Coronary artery (tissue), 2 donors: ENCODE results near the gene PPP3CA.

ENCODE experiments used
- DNase-seq: peaks from one replicate; pipeline ENCODE4 v3.0.0-alpha.2; 2017; ENCODE audit warnings: low spot score
- H3K27ac ChIP-seq, 2 donors: fragments of 200-600 bp; sonication (generic); one replicate each; pipeline ENCODE4 v1.5.1; 2016 to 2019
- H3K4me3 ChIP-seq: fragments of 200-600 bp; sonication (generic); 2 replicates; pipeline ENCODE4 v1.5.1; 2016; ENCODE audit warnings: mild to moderate bottlenecking, moderate library complexity
- TF ChIP-seq, protein P1 (sequence below): fragments of 200-600 bp; sonication (generic); IDR thresholded peaks from one replicate; pipeline ENCODE4 v1.5.1; 2019; ENCODE audit warnings: antibody characterized with exemption

Gene PPP3CA

DNA sequence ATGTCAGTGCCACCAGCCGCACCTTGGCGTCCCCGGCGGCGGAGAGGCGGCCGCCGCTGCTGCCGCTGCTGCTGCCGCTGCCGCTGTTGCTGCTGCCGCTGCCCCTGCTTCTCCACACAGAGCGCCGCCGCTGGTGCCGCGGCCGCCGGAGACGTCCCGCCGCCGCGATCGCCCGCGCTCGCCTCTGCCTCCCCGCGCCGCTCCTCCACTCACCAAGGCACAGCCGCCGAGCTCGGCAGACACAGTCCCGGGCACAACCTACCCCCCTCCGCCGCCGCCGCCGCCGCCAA lies at the start of gene PPP3CA:
Gene PPP3CA, minus strand, starts transcription at position 260 of the 290 bp plus-strand sequence.
- Histone ChIP-seq H3K27ac (peak within 1 kb of the TSS; percentile 83 to 99), H3K4me3 (peak within 1 kb of the TSS; percentile 98)
- TF ChIP-seq, protein P1, sequence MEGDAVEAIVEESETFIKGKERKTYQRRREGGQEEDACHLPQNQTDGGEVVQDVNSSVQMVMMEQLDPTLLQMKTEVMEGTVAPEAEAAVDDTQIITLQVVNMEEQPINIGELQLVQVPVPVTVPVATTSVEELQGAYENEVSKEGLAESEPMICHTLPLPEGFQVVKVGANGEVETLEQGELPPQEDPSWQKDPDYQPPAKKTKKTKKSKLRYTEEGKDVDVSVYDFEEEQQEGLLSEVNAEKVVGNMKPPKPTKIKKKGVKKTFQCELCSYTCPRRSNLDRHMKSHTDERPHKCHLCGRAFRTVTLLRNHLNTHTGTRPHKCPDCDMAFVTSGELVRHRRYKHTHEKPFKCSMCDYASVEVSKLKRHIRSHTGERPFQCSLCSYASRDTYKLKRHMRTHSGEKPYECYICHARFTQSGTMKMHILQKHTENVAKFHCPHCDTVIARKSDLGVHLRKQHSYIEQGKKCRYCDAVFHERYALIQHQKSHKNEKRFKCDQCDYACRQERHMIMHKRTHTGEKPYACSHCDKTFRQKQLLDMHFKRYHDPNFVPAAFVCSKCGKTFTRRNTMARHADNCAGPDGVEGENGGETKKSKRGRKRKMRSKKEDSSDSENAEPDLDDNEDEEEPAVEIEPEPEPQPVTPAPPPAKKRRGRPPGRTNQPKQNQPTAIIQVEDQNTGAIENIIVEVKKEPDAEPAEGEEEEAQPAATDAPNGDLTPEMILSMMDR, result no peak
- no peak for DNase-seq

DNA sequence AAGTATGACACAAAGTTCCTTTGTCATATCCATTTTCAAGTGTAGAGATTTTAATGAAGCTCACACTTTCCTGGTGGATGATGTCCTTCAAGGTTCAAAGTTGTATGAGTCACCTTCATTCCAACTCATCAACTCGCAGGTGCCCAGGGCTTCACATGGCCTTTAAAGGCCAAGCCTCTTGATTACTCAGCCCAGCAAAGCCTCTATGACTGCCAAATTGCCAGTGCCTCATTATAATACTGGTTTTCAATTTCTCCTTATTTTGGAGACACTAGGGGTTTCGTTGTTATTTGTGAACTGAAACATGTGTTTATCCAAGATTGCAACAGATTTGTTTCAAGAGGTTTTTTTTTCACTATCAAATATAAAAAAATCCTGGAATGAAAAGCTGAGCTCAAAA lies 45.9 kb upstream of the PPP3CA start:
- DNase-seq, result no peak
- Histone ChIP-seq H3K4me3 (no peak overlapping the region), H3K27ac (no peak overlapping the region)
- TF ChIP-seq, protein P1, result no peak

DNA sequence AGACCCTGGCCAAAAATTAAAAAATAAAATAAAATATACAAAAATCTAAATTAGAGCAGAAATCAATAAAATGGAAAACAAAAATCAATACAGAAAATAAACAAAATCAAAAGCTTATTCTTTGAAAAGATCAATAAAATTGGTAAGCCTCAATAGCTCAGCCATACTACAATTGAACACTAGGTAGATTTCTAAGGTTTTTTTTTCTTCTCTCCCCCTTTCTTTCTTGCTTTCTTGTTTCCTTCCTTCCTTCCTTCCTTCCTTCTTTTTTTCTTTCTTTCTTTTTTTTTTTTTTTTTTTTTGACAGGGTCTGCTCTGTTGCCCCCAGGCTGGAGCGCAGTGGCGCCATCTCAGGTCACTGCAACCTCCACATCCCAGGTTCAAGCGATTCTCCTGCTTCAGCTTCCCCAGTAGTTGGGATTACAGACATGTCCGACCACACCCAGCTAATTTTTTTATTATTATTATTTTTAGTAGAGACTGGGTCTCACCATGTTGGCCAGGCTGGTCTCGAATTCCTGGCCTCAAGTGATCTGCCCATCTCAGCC lies 23.4 kb upstream of the PPP3CA start:
- Histone ChIP-seq H3K27ac (no peak overlapping the region), H3K4me3 (no peak overlapping the region)
- TF ChIP-seq, protein P1, result no peak
- DNase-seq, result no peak

DNA sequence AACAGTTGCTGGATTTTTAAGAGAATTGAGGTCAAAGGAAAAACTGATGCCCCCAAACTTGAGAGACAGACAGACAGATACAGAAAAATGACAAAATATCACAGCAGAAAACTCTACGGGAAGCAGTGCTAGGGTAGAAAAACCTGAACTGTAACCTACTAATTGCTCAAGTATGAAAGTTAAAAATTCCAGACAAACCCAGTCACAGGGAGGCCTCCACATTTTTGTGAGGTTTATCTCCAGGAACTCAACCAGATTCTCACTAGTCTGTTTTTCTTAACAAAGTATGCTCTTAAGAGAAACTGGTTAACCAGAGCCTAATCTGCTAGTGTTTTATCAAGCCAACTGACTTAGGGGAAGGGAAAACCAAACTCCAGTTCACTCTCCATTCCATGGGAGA lies 19.9 kb upstream of the PPP3CA start:
- Histone ChIP-seq H3K27ac (no peak overlapping the region), H3K4me3 (no peak overlapping the region)
- TF ChIP-seq, protein P1, result no peak
- no peak for DNase-seq

DNA sequence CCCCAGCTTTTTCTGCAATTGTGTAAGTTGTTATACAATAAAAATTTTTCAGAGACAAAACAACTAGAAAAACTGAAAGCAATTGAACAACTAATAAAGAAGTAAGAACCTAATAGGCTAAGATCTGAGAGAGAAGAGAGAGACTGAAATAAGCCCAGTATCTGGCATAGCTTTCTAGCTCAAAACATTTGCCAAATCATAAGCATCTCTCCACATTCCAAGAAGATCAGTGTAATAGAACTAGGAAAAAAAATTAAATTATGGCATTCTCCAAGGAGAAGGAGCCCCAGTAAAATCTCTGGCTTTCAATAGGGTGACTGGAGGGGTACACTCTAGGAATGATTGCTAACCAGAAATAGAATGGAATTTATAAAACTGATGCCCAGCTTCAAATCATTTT lies 19.0 kb upstream of the PPP3CA start:
- Histone ChIP-seq H3K27ac (no peak overlapping the region), H3K4me3 (no peak overlapping the region)
- TF ChIP-seq, protein P1, result no peak
- no peak for DNase-seq

DNA sequence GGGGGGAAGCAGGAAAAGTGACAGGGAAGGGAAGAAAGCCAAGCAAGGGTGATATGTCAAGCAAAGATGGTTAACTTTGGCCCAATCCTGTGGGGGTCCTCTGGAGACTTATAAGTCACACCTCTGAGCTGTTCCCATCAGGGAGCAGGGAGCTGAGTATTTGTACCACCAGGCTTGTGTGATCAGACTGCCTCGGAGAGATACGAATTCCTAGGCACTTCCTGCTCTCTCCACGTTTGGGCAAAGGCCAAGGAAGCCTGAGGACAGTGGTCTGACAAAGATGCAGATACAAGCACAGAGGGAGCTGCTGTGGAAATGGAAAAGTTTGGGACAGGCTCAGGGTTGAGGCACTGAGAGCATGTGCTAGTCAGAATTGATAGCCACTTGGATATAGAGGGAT lies 10.4 kb upstream of the PPP3CA start:
- TF ChIP-seq, protein P1, result no peak
- H3K27ac ChIP-seq, result no peak overlapping the region
- no peak for DNase-seq
- H3K4me3 ChIP-seq, result no peak overlapping the region

DNA sequence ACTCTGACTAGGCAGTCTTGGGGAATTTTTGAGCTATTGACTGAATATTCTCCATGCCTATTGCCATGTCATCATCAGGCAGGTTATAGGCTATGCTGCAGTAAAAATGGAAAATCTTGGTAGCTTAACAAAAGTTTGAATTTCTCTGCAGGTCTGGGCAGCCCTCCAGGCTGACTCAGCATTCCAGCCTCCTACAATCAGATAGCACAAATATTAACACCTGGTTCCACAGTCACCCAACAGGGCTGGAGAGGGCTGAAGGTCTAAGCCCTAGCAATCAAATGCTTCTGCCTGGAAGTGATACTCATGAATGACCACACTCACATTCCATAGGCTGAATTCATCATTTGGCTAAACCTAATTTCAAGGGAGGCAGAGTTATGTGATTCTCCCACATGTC lies 9.6 kb upstream of the PPP3CA start:
- no peak for DNase-seq
- H3K4me3 ChIP-seq, result no peak overlapping the region
- H3K27ac ChIP-seq, result no peak overlapping the region
- TF ChIP-seq, protein P1, result no peak
